GM18907 (cell line): ENCODE measurements around the gene PLEKHG4.

Source experiments
- ATAC-seq: cut with Tn5 transposase; IDR thresholded peaks from one replicate; pipeline ENCODE4 v1.9.1; 2021; ENCODE audit warnings: mild to moderate bottlenecking, moderate library complexity; ENCODE audit not compliant: unreplicated experiment

Gene PLEKHG4

GRCh38 chr16:67283826-67284555 is 4.7 kb downstream of the PLEKHG4 start:
- no peak for ATAC-seq

- ATAC-seq = no peak
These were observed 5.6 kb downstream of the PLEKHG4 start for GRCh38 chr16:67284699-67285646.

- no peak for ATAC-seq
These were observed 7.3 kb downstream of the PLEKHG4 start for GRCh38 chr16:67286441-67287235.

GRCh38 chr16:67287960-67288359 is 8.6 kb downstream of the PLEKHG4 start:
- no peak for ATAC-seq

- no peak for ATAC-seq
These were observed 12.1 kb downstream of the PLEKHG4 start for GRCh38 chr16:67291461-67291860.

GRCh38 chr16:67294171-67294757 is 14.9 kb downstream of the PLEKHG4 start:
- no peak for ATAC-seq

GRCh38 chr16:67294938-67295361 is 15.6 kb downstream of the PLEKHG4 start:
- ATAC-seq = no peak

- ATAC-seq = no peak
These were observed 17.1 kb downstream of the PLEKHG4 start for GRCh38 chr16:67296420-67296819.

- ATAC-seq = no peak
These were observed 18.9 kb downstream of the PLEKHG4 start for GRCh38 chr16:67298277-67298676.

- ATAC-seq = no peak
These were observed 19.9 kb downstream of the PLEKHG4 start for GRCh38 chr16:67299269-67299668.

GRCh38 chr16:67301080-67301782 is 21.9 kb downstream of the PLEKHG4 start:
- ATAC-seq = no peak

GRCh38 chr16:67302076-67302475 is 22.7 kb downstream of the PLEKHG4 start:
- ATAC-seq = no peak

GRCh38 chr16:67302970-67303369 is 23.6 kb downstream of the PLEKHG4 start:
- ATAC-seq = no peak

- ATAC-seq = no peak
These were observed 24.7 kb downstream of the PLEKHG4 start for GRCh38 chr16:67304020-67304419.

GRCh38 chr16:67305216-67306071 is 26.1 kb downstream of the PLEKHG4 start:
- ATAC-seq = no peak

- ATAC-seq = no peak
These were observed 31.2 kb downstream of the PLEKHG4 start for GRCh38 chr16:67310561-67310960.

GRCh38 chr16:67311607-67312488 is 32.5 kb downstream of the PLEKHG4 start:
- peak; percentile 73 for ATAC-seq

GRCh38 chr16:67312719-67313118 is 33.4 kb downstream of the PLEKHG4 start:
- no peak for ATAC-seq
